GM18511 (cell line): ENCODE data around the gene CHP2.

Experiments used
- ATAC-seq: cut with Tn5 transposase; IDR thresholded peaks from one replicate; pipeline ENCODE4 v1.9.1; 2021; ENCODE audit warnings: mild to moderate bottlenecking, moderate library complexity; ENCODE audit not compliant: unreplicated experiment

Gene CHP2

DNA sequence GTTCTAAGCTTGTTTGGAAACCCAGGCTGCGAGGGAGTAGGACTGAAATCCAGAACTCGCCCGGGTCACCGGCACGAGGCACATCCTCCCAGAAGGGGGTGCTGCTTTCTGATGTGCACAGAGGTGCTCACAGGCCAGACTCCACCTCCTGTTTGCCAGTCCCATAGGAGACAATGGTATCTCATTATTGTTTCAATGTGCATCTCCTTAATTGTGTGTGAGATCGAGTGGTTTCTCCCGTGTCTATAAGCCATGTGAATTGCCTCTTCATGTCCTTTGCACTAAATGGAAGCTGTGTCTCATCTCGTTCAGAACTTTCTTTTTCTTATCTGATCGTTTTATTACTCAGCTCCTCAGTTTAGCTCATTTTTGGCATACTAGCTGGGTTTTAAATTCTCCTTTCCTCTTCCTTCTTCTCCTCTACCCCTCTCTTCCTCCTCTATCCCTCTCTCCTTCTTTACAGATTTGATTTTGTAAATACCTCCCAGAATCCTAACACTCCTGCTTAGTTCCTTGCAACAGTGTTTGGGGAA lies 48.8 kb downstream of the CHP2 start:
- ATAC-seq = no peak

DNA sequence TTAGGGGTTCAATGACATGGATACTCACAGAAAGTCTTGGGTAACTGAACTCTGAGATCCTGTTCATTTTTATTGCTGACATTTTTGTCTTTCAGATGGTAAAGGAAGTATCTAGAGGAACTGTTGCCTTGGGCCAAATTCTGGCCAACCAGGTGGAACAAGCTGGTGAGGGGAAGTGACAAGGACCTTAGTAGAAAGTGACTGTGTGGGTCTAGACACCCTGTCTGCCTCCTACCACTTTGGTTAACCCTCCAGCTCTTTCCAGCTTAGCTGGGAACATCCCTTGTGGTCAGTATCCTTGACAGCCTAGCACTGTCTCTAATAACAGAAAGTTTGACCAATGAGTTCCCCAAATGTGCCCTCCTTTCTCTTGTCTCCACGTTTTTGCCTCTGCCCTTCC lies 52.2 kb downstream of the CHP2 start:
- ATAC-seq = no peak
